PC-3 (cell line): ENCODE measurements around the gene SHANK3. TPM values are rescaled to one million over a fixed set of nuclear protein-coding genes. Genes with fewer than 3 reads are reported as not detected.

Experiments used
- ATAC-seq: fragments of 200-7000 bp; cut with Tn5 transposase; 2 replicates; pipeline ENCODE4 v1.9.1; 2020; ENCODE audit warnings: mild to moderate bottlenecking, moderate library complexity
- BruUV-seq: library from RNA; stranded (reverse); fragments of 400-500 nt; replicated peaks from 2 replicates; lab custom pipeline; 2021; lab: Mats Ljungman, UMichigan
- CTCF ChIA-PET: fragments of 300-600 bp; sonication (Branson Sonifier 250); formaldehyde crosslinking; loops from one replicate; lab custom pipeline; 2022; ENCODE audit warnings: antibody characterized with exemption; lab: Charles Lee
- POLR2A ChIA-PET: fragments of 300-600 bp; sonication (Branson Sonifier 250); formaldehyde crosslinking; loops from one replicate; lab custom pipeline; 2022; ENCODE audit warnings: antibody characterized with exemption; ENCODE audit not compliant: unreplicated experiment; lab: Charles Lee
- DNase-seq: peaks from one replicate; pipeline ENCODE4 v3.0.0-alpha.2; 2015
- H2AFZ ChIP-seq: fragments of 300-600 bp; sonication (generic); 2 replicates; pipeline ENCODE4 v1.6.0; 2016; ENCODE audit warnings: antibody characterized with exemption, low read length
- H3F3A ChIP-seq: fragments of 300-600 bp; sonication (generic); one replicate; pipeline ENCODE4 v1.6.0; 2017; ENCODE audit warnings: antibody characterized with exemption, low read length, control low read depth, mild to moderate bottlenecking; ENCODE audit not compliant: unreplicated experiment
- H3K27ac ChIP-seq: fragments of 300-600 bp; sonication (generic); 2 replicates; pipeline ENCODE4 v1.5.1; 2016; ENCODE audit warnings: mild to moderate bottlenecking, low read length
- H3K27me3 ChIP-seq: fragments of 300-600 bp; sonication (generic); 2 replicates; pipeline ENCODE4 v1.6.1; 2016; ENCODE audit warnings: low read length, mixed read lengths
- H3K36me3 ChIP-seq: fragments of 300-600 bp; sonication (generic); 2 replicates; pipeline ENCODE4 v1.6.1; 2016; ENCODE audit warnings: low read depth, mixed run types, low read length, mixed read lengths
- H3K4me1 ChIP-seq: fragments of 300-600 bp; sonication (generic); 2 replicates; pipeline ENCODE4 v1.5.1; 2016; ENCODE audit warnings: low read length; ENCODE audit not compliant: insufficient read depth
- H3K4me2 ChIP-seq: fragments of 300-600 bp; sonication (generic); 2 replicates; pipeline ENCODE4 v1.6.0; 2016; ENCODE audit warnings: low read length
- H3K4me3 ChIP-seq: fragments of 300-600 bp; sonication (generic); 2 replicates; pipeline ENCODE4 v1.5.1; 2016; ENCODE audit warnings: mild to moderate bottlenecking, low read length, mixed read lengths
- H3K79me2 ChIP-seq: fragments of 300-600 bp; sonication (generic); 2 replicates; pipeline ENCODE4 v1.6.1; 2017; ENCODE audit warnings: low read length, mixed read lengths
- H3K9ac ChIP-seq: fragments of 300-600 bp; sonication (generic); 2 replicates; pipeline ENCODE4 v1.6.0; 2016; ENCODE audit warnings: mild to moderate bottlenecking, low read length
- H3K9me2 ChIP-seq: fragments of 300-600 bp; sonication (generic); replicated peaks from 2 replicates; pipeline ENCODE4 v1.6.1; 2016; ENCODE audit warnings: mixed run types, low read length, mixed read lengths
- H3K9me3 ChIP-seq: fragments of 300-600 bp; sonication (generic); 2 replicates; pipeline ENCODE4 v1.6.1; 2016; ENCODE audit warnings: low read length, mixed read lengths
- H4K20me1 ChIP-seq: fragments of 300-600 bp; sonication (generic); 2 replicates; pipeline ENCODE4 v1.6.1; 2016; ENCODE audit warnings: low read length, mixed read lengths
- CTCF ChIP-seq: fragments of 300-600 bp; sonication (generic); conservative IDR thresholded peaks from 2 replicates; pipeline ENCODE4 v1.5.1; 2017; ENCODE audit warnings: antibody characterized with exemption, low read depth, mild to moderate bottlenecking, low read length
- EZH2 ChIP-seq: fragments of 300-600 bp; sonication (generic); IDR thresholded peaks from one replicate; pipeline ENCODE4 v1.6.1; 2017; ENCODE audit warnings: antibody characterized with exemption, mild to moderate bottlenecking, low read length; ENCODE audit not compliant: unreplicated experiment
- EZH2phosphoT487 ChIP-seq: fragments of 300-600 bp; sonication (generic); IDR thresholded peaks from 2 replicates; pipeline ENCODE4 v1.6.1; 2018; ENCODE audit warnings: mild to moderate bottlenecking, antibody characterized with exemption, low read length, borderline replicate concordance
- intact Hi-C: fragments of 100-400 bp; cut with micrococcal nuclease; formaldehyde crosslinking; loops from 2 replicates; pipeline ENCODE4 v1.9.0; 2023
- total RNA-seq: library from RNA; depleted of rRNA; stranded (reverse); fragments of >200 nt; gene quantifications from 2 replicates; pipeline ENCODE4 v1.2.3, GENCODE V29; 2014

The SHANK3 gene
- total RNA-seq, 1 experiment from 2014 or later = 3.7 TPM

GRCh38 chr22:50703726-50704509 is 31.3 kb downstream of the SHANK3 start:
- ChIA-PET CTCF (no interaction called here), POLR2A (no interaction called here)
- Histone ChIP-seq H3K79me2 (no peaks in the 10 kb centered on the region), H3K4me2 (no peak overlapping the region), H3K27me3 (no peaks in the 10 kb centered on the region), H3K4me3 (no peak overlapping the region), H2AFZ (no peak overlapping the region), H3K9me3 (no peaks in the 10 kb centered on the region), H3K27ac (no peak overlapping the region), H3F3A (no peaks in the 10 kb centered on the region), H3K36me3 (no peaks in the 10 kb centered on the region), H3K9me2 (no peaks in the 10 kb centered on the region), H4K20me1 (no peaks in the 10 kb centered on the region), H3K9ac (no peak overlapping the region), H3K4me1 (no peaks in the 10 kb centered on the region)
- no TSS peak for BruUV-seq
- no peak for TF ChIP-seq EZH2
- TF ChIP-seq CTCF = no peak
- TF ChIP-seq EZH2phosphoT487 = no peak
- DNase-seq (no peak), ATAC-seq (no peak)
- intact Hi-C loops = no loop called here

GRCh38 chr22:50704510-50705218 is 32.0 kb downstream of the SHANK3 start:
- H3K4me1 ChIP-seq = no peaks in the 10 kb centered on the region
- no peak overlapping the region for H3K4me2 ChIP-seq
- no peak overlapping the region for H3K9ac ChIP-seq
- ChIA-PET CTCF (no interaction called here), POLR2A (no interaction called here)
- H2AFZ ChIP-seq = no peak overlapping the region
- no peaks in the 10 kb centered on the region for H3K36me3 ChIP-seq
- no peak for DNase-seq
- no peak overlapping the region for H3K4me3 ChIP-seq
- ATAC-seq = no peak
- intact Hi-C loops = no loop called here
- H3F3A ChIP-seq = no peaks in the 10 kb centered on the region
- TF ChIP-seq CTCF (no peak), EZH2 (no peak), EZH2phosphoT487 (no peak)
- no peaks in the 10 kb centered on the region for H3K9me2 ChIP-seq
- H3K27ac ChIP-seq = no peak overlapping the region
- H3K79me2 ChIP-seq = no peaks in the 10 kb centered on the region
- H3K9me3 ChIP-seq = no peaks in the 10 kb centered on the region
- BruUV-seq = no TSS peak
- no peaks in the 10 kb centered on the region for H4K20me1 ChIP-seq
- no peaks in the 10 kb centered on the region for H3K27me3 ChIP-seq

GRCh38 chr22:50705219-50705691 is 32.6 kb downstream of the SHANK3 start:
- Histone ChIP-seq H4K20me1 (no peaks in the 10 kb centered on the region), H3K79me2 (no peaks in the 10 kb centered on the region), H3K9me3 (no peaks in the 10 kb centered on the region), H2AFZ (no peak overlapping the region), H3K27ac (no peak overlapping the region), H3K27me3 (no peaks in the 10 kb centered on the region), H3K4me3 (no peak overlapping the region), H3K4me1 (no peaks in the 10 kb centered on the region), H3F3A (no peaks in the 10 kb centered on the region), H3K9me2 (no peaks in the 10 kb centered on the region), H3K4me2 (no peak overlapping the region), H3K9ac (no peak overlapping the region), H3K36me3 (no peaks in the 10 kb centered on the region)
- ChIA-PET CTCF (no interaction called here), POLR2A (no interaction called here)
- BruUV-seq = no TSS peak
- TF ChIP-seq EZH2 = no peak
- TF ChIP-seq CTCF = no peak
- TF ChIP-seq EZH2phosphoT487 = no peak
- ATAC-seq (no peak), DNase-seq (no peak)
- intact Hi-C loops = no loop called here
